Upper lobe of left lung (tissue), 6 donors: ENCODE data around the gene TMEM154. TPM values are rescaled to one million over a fixed set of nuclear protein-coding genes. Genes with fewer than 3 reads are reported as not detected.

Experiments
- ATAC-seq, 2 donors: fragments of 200-7000 bp; cut with Tn5 transposase; one replicate each; pipeline ENCODE4 v1.9.1; 2022; ENCODE audit warnings: mild to moderate bottlenecking in 2 of 2, moderate library complexity in 2 of 2; ENCODE audit not compliant: low FRiP score in 2 of 2
- DNase-seq, 2 donors: peaks; one replicate each; pipeline ENCODE4 v3.0.0-alpha.2; 2019 to 2020
- H3K27ac ChIP-seq, 4 donors: fragments of 200-600 bp; sonication (generic); one replicate each; pipeline ENCODE4 v1.5.1; 2016 to 2019
- H3K27me3 ChIP-seq, 4 donors: fragments of 200-600 bp; sonication (generic); one replicate each; pipeline ENCODE4 v1.5.1; 2017 to 2019
- H3K36me3 ChIP-seq, 4 donors: fragments of 200-600 bp; sonication (generic); one replicate each; pipeline ENCODE4 v1.5.1; 2016 to 2019
- H3K4me1 ChIP-seq, 4 donors: fragments of 200-600 bp; sonication (generic); one replicate each; pipeline ENCODE4 v1.5.1; 2018 to 2019
- H3K4me3 ChIP-seq, 4 donors: fragments of 200-600 bp; sonication (generic); one replicate each; pipeline ENCODE4 v1.5.1; 2017 to 2019; ENCODE audit warnings: mild to moderate bottlenecking in 2 of 4, moderate library complexity in 1 of 4
- H3K9me3 ChIP-seq, 4 donors: fragments of 200-600 bp; sonication (generic); one replicate each; pipeline ENCODE4 v1.5.1; 2018 to 2019
- CTCF ChIP-seq, 6 experiments: fragments of 450-650 bp in 4 of 6; fragments of 200-600 bp in 2 of 6; sonication (generic) in 2 of 6; IDR thresholded peaks; one replicate each; pipeline ENCODE4 v1.5.1; 2016 to 2019; ENCODE audit warnings: antibody characterized with exemption in 6 of 6
- EP300 ChIP-seq, 4 donors: sonication (generic); formaldehyde crosslinking; IDR thresholded peaks; one replicate each; pipeline ENCODE4 v1.5.1; 2017; ENCODE audit warnings: antibody characterized with exemption in 4 of 4, control low read depth in 2 of 4
- POLR2A ChIP-seq, 4 donors: fragments of 450-650 bp; IDR thresholded peaks; one replicate each; pipeline ENCODE4 v1.5.1; 2016 to 2017; ENCODE audit warnings: antibody characterized with exemption in 4 of 4, mild to moderate bottlenecking in 2 of 4
- POLR2AphosphoS5 ChIP-seq, 2 donors: sonication (generic); formaldehyde crosslinking; IDR thresholded peaks; one replicate each; pipeline ENCODE4 v1.5.1; 2017; ENCODE audit warnings: antibody characterized with exemption in 2 of 2
- WGBS, 2 donors: methylation state at CpG; one replicate each; pipeline ENCODE4 v1.1.5; 2017 to 2018; 5-methylcytosine and 5-hydroxymethylcytosine counted together
- total RNA-seq, 6 donors: library from RNA; depleted of rRNA in 4 of 6; stranded (reverse); fragments of >200 nt in 4 of 6; gene quantifications; one replicate each; pipeline versions ENCODE4 v1.1.0 to v1.2.1, GENCODE V29; 2016 to 2021
- donor health status: DM: no; HTN: no; CAD: no; lungs with moderate emphysema.
- donor health status: DM: no; HTN: yes; CAD: no; lungs with severe emphysema.

TMEM154 gene
- total RNA-seq, 6 donors from 2014 or later, result 2.4 to 18.7 (median 6.0) TPM

- peak overlapping the region; percentile 5 to 65 (median 38) for H3K27ac ChIP-seq
- no peak for ATAC-seq
- TF ChIP-seq POLR2A (IDR thresholded peaks at IDR 0.05) (no peak), EP300 (IDR thresholded peaks at IDR 0.05) (no peak), CTCF (IDR thresholded peaks at IDR 0.05) (no peak), POLR2AphosphoS5 (IDR thresholded peaks at IDR 0.05) (no peak)
These were observed 94.8 kb downstream of the TMEM154 start for GRCh38 chr4:152585023-152585441.

DNA sequence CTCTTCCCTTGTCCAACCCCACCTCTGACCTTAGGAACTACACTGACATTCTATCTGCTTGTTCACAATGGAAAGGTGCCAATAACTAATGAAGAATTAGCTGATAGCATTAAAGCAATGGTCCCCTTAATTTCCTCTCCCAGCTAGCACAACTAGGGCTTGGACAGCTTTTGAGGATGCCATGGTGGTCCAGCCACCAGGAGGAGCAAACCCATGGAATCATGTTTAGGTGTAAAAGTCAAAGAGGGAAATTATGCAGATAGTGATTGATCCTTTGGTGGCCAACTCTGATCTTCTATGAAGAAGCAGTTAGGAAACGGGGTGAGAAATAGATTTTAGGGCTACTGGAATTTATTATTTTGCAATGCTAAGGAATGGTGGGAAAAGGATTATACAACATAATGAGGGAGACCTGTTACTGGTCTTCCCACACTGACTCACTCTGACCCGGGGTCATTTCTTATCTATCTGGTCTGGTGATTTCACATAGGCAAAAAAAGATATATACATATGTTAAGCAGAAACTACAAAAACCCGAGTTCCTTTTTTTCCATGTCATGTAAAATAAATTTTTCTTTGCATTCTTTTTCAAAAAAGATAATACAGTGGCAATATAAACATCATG is 98.1 kb downstream of the TMEM154 start:
- TF ChIP-seq POLR2A (IDR thresholded peaks at IDR 0.05), result no peak
- TF ChIP-seq POLR2AphosphoS5 (IDR thresholded peaks at IDR 0.05), result no peak
- TF ChIP-seq EP300 (IDR thresholded peaks at IDR 0.05), result no peak
- no peak for TF ChIP-seq CTCF (IDR thresholded peaks at IDR 0.05)
- Histone ChIP-seq H3K4me1 (peaks cover 3 to 16% (median 7%) of the 10 kb centered on the region in 4 donors), H3K4me3 (no peak overlapping the region), H3K27ac (no peak overlapping the region), H3K27me3 (no peaks in the 10 kb centered on the region), H3K9me3 (no peaks in the 10 kb centered on the region), H3K36me3 (no peaks in the 10 kb centered on the region)
- ATAC-seq, result no peak
- 85 to 90% methylated on average over 3 of the region's 3 CpGs for WGBS, 2 donors
- DNase-seq, result no peak

More at GRCh38 chr4:152585023-152585441, 94.8 kb downstream of the TMEM154 start:
- Histone ChIP-seq H3K9me3 (no peaks in the 10 kb centered on the region), H3K27me3 (no peaks in the 10 kb centered on the region), H3K4me3 (peak overlapping the region in 2 of 4 donors; percentile 13 to 24), H3K36me3 (no peaks in the 10 kb centered on the region), H3K4me1 (peaks cover 3 to 16% (median 7%) of the 10 kb centered on the region in 4 donors)
- 25 to 27% methylated on average over 7 of the region's 7 CpGs for WGBS, 2 donors
- DNase-seq, result peak in 1 of 2 donors; percentile 27

DNA sequence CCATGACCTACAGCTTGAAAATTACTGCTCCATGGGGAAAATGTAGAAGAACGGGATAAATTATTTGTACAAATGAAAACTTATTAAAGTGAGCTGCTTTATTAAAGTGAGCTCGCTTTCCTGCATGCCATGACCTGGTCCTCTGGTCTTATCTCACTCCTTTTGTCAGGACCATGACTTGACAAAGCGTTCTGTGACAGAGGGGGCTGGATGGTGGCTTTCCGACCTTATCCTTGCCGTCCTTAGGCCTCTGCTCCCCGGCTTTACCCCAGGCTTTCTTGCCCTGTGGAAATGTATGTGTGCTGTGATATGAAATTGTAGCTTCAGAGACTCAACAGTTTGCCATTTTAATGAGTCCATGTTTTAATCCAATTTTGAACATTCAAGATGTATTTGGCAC is 99.9 kb downstream of the TMEM154 start:
- TF ChIP-seq CTCF (IDR thresholded peaks at IDR 0.05) (no peak), POLR2A (IDR thresholded peaks at IDR 0.05) (no peak), POLR2AphosphoS5 (IDR thresholded peaks at IDR 0.05) (no peak), EP300 (IDR thresholded peaks at IDR 0.05) (no peak)
- no peak for ATAC-seq
- WGBS, 2 donors, result 94 to 96% methylated on average over 6 of the region's 6 CpGs
- no peak for DNase-seq
- Histone ChIP-seq H3K36me3 (no peaks in the 10 kb centered on the region), H3K27ac (no peak overlapping the region), H3K9me3 (no peaks in the 10 kb centered on the region), H3K27me3 (no peaks in the 10 kb centered on the region), H3K4me1 (peaks cover 0 to 5% (median 0%) of the 10 kb centered on the region in 4 donors), H3K4me3 (no peak overlapping the region)

DNA sequence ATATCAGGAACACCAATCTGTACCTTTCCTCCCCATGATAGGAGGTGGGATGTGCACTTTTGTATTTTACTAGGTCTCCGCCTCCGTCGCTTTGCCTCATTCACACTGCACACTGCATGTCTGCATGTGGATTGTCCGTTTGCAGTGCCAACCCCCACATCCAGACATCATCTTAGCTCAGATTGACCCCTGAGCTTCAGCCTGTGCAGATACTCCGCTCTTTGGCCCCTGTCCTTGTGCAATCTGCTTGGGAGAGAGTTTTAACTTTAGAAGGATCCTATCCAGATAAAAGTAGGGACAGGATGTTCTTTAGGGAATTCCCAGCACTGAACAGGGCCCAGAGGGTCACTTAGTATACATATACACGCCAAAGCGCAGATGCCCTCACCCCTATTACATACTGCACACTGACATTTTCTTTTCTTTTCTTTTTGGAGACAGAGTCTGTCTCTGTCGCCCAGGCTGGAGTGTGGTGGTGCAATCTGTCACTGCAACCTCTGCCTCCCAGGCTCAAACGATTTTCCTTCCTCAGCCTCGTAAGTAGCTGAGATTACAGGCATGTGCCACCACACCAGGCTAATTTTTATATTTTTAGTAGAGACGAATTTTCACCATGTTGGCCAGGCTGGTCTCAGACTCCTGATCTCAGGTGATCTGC is 100.6 kb downstream of the TMEM154 start:
- DNase-seq (no peak), ATAC-seq (no peak)
- Histone ChIP-seq H3K27ac (no peak overlapping the region), H3K27me3 (no peaks in the 10 kb centered on the region), H3K4me3 (no peak overlapping the region), H3K9me3 (no peaks in the 10 kb centered on the region), H3K4me1 (no peaks in the 10 kb centered on the region), H3K36me3 (no peaks in the 10 kb centered on the region)
- 81 to 85% methylated on average over 11 of the region's 11 CpGs for WGBS, 2 donors
- no peak for TF ChIP-seq POLR2A (IDR thresholded peaks at IDR 0.05)
- no peak for TF ChIP-seq EP300 (IDR thresholded peaks at IDR 0.05)
- no peak for TF ChIP-seq POLR2AphosphoS5 (IDR thresholded peaks at IDR 0.05)
- no peak for TF ChIP-seq CTCF (IDR thresholded peaks at IDR 0.05)
